IPS DF 4.7 (cell line): ENCODE results near the gene GALM.
"Not testable (repeated sequence)": the region's sequence is repeated elsewhere in the genome, so short reads cannot be mapped to it uniquely, and the experiment has no call there.

ENCODE experiments used
- DNase-seq: peaks from one replicate; pipeline ENCODE4 v3.0.0-alpha.2; 2013; ENCODE audit warnings: low spot score; ENCODE audit errors: extremely low read depth

Gene GALM

DNA sequence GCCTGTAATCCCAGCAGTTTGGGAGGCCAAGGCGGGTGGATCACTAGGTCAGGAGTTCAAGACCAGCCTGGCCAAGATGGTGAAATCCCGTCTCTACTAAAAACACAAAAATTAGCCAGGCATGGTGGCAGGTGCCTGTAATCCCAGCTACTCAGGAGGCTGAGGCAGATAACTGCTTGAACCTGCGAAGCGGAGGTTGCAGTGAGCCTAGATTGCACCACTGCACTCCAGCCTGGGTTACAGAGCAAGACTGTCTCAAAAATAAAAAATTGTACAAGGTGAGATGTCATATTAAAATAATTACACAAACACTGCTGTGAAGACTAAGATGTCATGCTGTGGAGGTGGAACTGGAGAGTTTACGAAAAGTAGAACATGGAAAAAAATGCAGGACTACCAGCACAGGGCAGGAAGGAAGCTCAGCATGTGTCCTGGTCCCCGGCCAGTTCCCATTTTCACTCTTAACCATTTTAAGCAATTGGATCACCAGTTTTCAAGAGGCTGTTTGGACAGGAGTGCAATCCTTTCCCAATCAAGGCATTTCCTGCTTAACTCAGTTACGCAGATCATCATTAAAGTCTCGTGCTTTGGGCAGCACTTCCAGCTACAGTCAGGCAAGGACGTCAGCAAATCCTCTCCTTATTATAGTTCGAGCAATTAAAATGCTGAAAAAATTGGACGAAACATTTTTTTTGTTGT, 71.2 kb downstream of the GALM start:
- not testable (repeated sequence) for DNase-seq

DNA sequence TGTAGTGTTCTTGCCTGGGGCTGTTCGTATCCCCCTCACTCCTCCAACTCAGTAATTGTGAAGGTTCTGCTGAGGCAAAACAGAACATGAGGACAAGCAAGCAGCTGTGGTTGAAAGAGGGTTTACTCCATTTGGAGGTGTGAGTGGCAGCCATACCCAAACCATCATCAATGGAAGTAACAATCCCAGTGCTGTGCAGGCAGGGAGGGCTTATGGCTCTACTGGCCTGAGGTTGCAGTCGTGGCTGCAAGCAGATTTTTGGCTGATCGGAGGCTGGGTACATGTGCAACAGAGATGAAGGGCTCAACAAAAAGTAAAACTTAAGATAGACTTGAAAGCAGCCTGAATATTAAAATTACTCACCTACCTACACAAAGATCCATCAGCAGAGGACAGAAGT, 72.0 kb downstream of the GALM start:
- DNase-seq = no peak

GRCh38 chr2:38739524-38739923, 73.6 kb downstream of the GALM start:
- no peak for DNase-seq

DNA sequence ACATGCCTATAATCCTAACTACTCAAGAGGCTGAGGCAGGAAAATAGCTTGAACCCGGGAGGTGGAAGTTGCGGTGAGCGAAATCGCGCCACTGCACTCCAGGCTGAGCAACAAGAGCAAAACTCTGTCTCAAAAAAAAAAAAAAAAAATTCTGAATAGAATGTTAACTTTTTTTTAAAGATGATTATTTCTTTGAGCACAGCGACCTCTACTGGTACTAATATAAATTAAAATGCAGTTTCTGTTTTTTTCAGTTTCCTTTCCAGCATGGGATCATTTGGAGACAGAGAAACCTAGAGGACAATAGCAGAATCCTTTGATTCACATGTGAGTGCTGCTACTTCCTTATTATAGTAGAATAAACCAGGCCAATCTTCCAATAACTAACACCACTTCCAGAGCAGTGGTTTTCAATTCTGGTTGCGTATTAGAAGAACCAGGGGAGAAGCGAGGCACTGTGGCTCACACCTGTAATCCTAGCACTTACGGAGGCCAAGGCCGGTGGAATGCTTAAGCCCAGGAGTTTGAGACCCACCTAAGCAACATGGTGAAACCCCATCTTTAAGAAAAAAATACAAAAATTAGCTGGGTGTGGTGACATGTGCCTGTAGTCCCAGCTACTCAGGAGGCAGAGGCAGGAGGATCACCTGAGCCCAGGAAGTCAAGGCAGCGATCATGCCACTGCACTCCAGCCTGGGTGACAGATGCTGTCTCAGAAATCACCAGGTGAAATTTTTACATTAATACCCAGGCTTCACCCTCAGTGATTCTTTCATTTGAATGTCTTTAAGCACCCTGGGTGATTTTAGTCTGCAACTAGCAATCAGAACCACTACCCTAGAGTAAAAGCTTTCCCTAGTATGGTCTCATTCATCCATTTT, 75.2 kb downstream of the GALM start:
- DNase-seq = no peak

DNA sequence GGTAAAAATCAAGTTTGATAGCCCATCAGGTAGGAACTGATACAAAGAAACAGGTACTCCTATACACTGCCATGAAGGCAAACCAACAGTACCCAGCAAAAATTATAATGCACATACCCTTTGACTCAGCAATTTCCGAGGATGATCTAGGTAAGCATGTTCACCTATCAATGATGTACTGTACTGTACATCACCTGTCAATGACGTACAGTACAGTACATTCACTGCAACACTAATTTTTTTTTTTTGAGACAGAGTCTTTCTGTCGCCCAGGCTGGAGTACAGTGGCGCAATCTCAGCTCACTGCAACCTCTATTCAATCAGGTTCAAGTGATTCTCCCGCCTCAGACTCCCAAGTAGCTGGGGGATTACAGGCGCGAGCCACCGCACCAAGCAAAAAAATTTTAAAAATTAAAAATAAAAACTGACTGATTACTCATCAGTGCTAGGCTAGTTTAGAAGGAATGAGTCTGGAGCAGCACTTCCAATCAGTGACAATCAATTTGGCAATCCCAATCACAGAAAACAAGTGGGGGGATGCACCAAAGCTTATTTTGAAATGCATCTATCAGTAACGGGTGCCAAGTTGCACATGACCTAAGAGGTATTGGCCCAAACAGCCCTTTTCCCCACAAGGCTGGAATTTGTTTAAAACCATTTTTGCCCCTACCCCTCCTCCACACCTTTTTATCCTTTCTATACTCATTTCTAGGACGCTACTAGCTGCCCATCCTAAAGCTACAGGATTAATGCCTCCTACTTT, 77.1 kb downstream of the GALM start:
- DNase-seq = no peak

GRCh38 chr2:38743672-38744398, 77.9 kb downstream of the GALM start:
- DNase-seq = no peak

GRCh38 chr2:38744399-38744780, 78.5 kb downstream of the GALM start:
- DNase-seq = no peak

DNA sequence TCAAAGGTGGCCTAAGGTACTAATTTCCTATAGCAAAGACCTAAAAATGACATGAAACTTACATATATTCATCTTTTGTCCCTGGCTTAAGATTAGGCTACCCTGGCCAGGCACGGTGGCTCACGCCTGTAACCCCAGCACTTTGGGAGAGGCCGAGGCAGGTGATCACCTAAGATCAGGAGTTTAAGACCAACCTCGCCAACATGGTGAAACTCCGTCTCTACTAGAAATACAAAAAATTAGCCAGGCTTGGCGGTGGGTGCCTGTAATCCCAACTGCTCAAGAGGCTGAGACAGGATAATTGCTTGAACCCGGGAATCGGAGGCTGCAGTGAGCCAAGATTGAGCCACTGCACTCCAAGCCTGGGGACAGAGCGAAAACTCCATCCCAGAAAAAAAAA, 79.4 kb downstream of the GALM start:
- DNase-seq = no peak

GRCh38 chr2:38747007-38747424, 81.1 kb downstream of the GALM start:
- DNase-seq = no peak

DNA sequence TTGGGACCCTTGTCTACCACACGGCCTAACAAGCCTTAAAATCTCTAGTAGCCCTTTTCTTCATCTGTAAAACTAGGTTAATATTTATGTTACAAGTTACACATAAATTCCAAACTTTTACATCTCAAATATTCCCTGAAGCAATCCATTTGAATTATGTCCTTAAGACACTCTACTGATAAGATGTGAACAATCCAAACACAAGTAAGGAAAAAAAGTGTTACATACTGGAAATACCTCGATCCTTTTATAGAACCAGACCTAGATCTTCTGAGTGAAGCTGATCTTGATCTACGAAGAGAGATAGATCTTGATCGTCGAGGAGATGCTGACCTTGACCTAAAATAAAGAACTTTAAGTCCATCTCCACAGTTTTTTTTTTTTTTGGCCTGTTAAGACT, 81.9 kb downstream of the GALM start:
- DNase-seq = no peak

DNA sequence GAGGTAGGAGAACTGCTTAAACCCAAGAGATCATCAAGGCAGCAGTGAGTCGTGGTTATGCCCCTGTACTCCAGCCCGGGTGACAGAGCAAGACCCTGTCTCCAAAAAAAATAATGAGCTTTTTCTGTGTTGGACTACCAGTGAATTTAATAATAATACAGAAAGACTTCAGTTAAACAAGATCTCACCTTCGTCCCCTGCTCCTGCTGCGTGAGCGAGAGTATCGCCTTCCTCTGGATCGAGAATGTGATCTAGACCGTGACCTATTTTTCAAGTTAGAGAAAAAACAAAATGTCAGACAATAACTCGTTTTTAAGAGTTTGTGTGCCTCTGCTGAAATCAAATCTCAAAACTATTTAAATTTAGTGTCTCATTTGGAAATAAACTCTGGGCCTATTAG, 82.5 kb downstream of the GALM start:
- no peak for DNase-seq

- no peak for DNase-seq
Measured at GRCh38 chr2:38748943-38749804, 83.3 kb downstream of the GALM start.

- DNase-seq = no peak
Measured at GRCh38 chr2:38750011-38750890, 84.3 kb downstream of the GALM start.

GRCh38 chr2:38750891-38751595, 85.1 kb downstream of the GALM start, which contains the start of gene SRSF7:
Gene SRSF7 (minus strand): TSS chr2:38751361. CDS start chr2:38751256, 105 bp downstream.
- DNase-seq = peak; percentile 99

GRCh38 chr2:38751596-38752410, 85.9 kb downstream of the GALM start:
- no peak for DNase-seq

DNA sequence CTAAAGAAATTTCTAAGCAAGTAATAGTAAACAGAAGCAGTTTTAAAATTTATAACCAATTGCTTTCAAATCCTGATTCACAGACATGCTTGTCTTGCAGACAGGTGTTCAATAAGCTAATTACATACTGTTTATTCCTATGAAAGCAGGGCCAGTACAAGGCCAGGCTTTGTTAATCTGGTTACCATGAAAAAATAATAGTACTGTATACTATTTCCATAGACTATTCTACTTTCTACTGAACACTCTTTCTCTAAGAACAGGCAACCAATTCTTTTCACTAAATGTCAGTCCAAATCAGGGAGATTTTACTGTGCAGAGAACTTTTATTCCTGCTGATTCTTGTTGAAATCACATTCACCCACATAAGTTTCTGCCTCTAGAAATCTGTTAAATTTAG, 88.1 kb downstream of the GALM start:
- no peak for DNase-seq

DNA sequence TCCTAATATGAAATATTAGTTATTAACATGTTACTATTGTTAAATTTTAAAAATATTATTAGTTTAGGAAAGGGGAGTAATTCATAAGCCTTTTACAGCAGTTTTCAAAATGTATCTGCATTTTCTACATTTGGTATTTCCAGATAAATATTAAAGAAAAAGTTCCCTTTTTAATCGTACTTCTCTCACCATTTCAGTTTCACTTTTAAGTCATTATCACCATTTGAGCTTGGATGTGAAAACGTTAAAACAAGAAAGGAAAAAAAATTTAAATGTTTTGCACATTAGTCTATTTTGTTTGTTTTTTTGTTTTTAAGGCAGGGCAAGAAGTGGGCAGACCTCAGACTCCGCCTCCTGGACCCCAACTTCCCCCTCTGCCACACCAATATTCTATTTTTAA, 88.6 kb downstream of the GALM start:
- no peak for DNase-seq

- not testable (repeated sequence) for DNase-seq
Measured at GRCh38 chr2:38755891-38756290, 90.0 kb downstream of the GALM start.
